ENCODE results near the gene MAPK6.
A peak's percentile ranks its signal among the peaks of the same experiment; 100 is the strongest.
"Not testable (repeated sequence)": the region's sequence is repeated elsewhere in the genome, so short reads cannot be mapped to it uniquely, and the experiment has no call there.

Gene MAPK6

DNA sequence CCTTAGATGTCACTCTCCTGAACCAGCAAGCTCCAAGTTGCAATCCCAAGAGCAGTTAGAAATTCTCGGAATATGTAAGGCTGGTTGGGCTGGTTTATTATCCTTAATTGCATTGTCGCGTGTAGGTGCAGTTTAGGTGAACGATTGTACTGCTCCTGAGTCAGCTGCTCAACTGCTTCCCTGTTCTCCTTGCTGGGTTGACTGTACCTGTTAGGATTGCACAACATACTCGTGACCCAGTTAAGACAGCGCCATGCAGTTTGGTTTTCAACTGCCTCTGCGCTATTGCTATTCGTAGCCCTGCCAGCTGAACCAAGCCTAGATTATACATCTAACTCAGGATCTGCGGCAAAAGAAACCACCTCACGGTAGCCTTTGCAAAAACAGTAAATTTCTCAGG lies 52.6 kb downstream of the MAPK6 start:
- no peak overlapping the region for H3K4me3 Mint-ChIP-seq
- peaks cover 14% of the 10 kb centered on the region for H3K4me1 Mint-ChIP-seq (ENCODE audit: low read depth)
- peaks cover 6% of the 10 kb centered on the region for H3K36me3 Mint-ChIP-seq (ENCODE audit: low read depth)
- no peaks in the 10 kb centered on the region for H3K9me3 Mint-ChIP-seq
- H3K27me3 Mint-ChIP-seq (ENCODE audit: low read depth) = no peaks in the 10 kb centered on the region
- no peak overlapping the region for H3K27ac Mint-ChIP-seq
- DNase-seq (ENCODE audit: low spot score) = no peak

DNA sequence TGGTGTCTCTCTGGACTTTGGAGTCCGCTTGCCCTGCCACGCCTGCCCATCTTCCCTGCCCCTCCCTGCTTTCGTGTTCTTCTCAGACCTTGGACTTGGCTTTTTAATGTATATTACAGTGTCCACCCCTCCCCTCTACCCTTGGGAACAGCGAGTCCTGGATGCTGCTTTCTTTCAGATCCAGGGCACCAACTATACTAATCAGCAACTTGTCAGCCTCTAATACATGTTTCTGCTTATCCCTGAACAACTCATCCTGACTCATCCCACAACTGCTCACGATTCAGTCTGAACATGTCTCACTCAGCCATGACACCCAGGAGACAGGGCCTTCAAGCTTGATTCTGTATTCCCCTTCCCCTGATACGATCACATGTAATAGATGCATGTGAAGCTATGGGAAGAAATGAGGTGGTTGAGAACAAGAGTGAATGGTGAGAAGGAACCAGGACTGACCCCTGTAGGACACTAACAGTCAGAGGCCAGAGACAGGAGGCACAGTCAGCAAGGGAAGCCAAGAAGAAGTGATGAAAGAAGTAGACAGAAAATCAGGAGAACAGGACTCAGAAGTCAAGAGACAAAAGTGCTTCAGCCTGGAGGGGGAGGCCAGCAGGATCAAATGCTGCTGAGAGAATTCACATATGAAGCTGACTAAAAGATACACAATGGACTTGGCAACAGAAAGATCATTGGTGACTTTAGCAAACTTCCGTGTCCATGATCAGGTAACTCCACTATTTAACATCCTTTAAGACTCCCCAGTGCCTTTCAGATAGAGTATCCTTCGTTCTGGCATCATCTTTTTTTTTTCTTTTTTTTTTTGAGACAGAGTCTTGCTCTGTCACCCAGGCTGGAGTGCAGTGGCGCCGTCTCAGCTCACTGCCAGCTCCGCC lies 58.1 kb downstream of the MAPK6 start:
- peak; percentile 19 for DNase-seq (ENCODE audit: low spot score)
- H3K4me3 Mint-ChIP-seq = no peak overlapping the region
- no peaks in the 10 kb centered on the region for H3K27me3 Mint-ChIP-seq (ENCODE audit: low read depth)
- no peak overlapping the region for H3K27ac Mint-ChIP-seq
- no peaks in the 10 kb centered on the region for H3K36me3 Mint-ChIP-seq (ENCODE audit: low read depth)
- H3K4me1 Mint-ChIP-seq (ENCODE audit: low read depth) = peaks cover 27% of the 10 kb centered on the region
- H3K9me3 Mint-ChIP-seq = no peaks in the 10 kb centered on the region

DNA sequence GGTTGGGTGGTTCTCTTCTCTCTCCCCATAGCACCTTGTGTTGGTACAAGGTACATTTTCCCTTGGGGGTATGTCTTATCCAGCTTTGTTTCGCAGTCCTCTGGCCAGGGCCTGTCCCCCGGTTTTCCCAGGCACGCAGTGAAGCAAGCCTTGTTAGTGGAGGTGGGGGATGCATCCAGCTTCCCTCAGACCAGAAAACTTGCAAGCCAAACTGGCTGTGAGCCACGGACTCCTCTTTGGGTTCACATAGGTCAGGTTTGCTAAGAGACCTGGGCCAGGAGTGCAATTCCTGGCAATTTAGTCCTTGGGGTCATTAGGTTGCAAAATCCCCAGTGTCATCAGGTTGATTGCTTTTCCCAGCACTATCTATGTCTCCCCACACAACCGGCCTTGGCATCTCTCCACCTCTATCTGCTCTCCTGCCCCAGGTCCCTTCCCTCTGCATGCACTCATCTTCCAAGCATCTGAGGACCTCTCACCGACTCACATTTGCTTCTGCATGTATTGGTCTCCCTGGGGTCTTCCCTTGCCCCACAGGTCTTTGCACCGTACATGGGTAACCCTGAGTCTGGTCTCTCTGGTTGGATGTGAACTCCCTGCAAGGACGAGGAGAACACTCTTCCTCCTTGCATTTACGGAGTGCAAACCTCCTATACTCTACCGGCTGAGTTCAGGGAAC lies 59.3 kb downstream of the MAPK6 start:
- H3K36me3 Mint-ChIP-seq (ENCODE audit: low read depth) = no peaks in the 10 kb centered on the region
- H3K9me3 Mint-ChIP-seq = no peaks in the 10 kb centered on the region
- no peak overlapping the region for H3K27ac Mint-ChIP-seq

DNA sequence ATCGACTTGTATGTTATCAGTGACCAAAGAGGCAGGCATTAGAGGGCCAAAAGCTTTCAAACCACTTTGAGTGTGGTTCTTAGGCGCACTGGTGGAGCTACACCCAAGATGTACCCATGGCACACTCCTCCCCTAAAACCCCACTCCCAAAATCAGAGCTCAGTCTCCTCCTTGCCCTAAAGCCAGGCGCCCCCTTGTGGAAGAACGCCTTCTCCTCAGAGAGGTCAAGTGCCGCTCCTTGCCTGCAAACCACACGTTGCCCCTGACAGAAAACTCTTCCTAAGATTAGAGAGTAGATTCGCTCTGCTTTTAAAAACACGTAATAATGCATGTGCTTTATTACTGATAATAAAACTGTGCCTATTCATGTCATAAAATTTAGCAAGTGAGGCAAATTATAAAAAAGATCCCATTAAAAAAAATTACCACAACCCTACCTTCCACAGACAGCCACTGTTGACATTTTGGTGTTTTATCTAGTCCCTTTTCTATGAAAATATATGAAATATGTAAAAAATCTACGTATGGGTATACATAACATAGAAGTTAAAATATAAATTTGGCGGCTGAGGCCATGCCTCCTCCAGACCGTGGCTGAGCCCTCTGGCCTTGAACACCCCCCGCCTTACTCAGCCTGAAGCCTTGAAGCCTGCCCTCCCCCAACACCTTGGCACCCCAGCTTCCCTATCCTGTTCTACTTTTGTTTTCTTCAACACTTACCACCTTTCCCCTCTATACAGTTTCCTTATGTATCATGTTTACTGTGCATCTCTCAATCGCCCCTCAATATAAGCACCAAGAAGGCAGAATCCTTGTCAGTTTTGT lies 60.1 kb downstream of the MAPK6 start:
- peak; percentile 62 for DNase-seq (ENCODE audit: low spot score)
- H3K4me1 Mint-ChIP-seq (ENCODE audit: low read depth) = peaks cover 45% of the 10 kb centered on the region
- no peaks in the 10 kb centered on the region for H3K27me3 Mint-ChIP-seq (ENCODE audit: low read depth)
- no peak overlapping the region for H3K4me3 Mint-ChIP-seq
- H3K27ac Mint-ChIP-seq = peak overlapping the region; percentile 3
- no peaks in the 10 kb centered on the region for H3K36me3 Mint-ChIP-seq (ENCODE audit: low read depth)
- no peaks in the 10 kb centered on the region for H3K9me3 Mint-ChIP-seq

More for the DNA sequence above, 59.3 kb downstream of the MAPK6 start:
- DNase-seq (ENCODE audit: low spot score) = no peak
- no peak overlapping the region for H3K4me3 Mint-ChIP-seq
- peaks cover 39% of the 10 kb centered on the region for H3K4me1 Mint-ChIP-seq (ENCODE audit: low read depth)
- H3K27me3 Mint-ChIP-seq (ENCODE audit: low read depth) = no peaks in the 10 kb centered on the region

DNA sequence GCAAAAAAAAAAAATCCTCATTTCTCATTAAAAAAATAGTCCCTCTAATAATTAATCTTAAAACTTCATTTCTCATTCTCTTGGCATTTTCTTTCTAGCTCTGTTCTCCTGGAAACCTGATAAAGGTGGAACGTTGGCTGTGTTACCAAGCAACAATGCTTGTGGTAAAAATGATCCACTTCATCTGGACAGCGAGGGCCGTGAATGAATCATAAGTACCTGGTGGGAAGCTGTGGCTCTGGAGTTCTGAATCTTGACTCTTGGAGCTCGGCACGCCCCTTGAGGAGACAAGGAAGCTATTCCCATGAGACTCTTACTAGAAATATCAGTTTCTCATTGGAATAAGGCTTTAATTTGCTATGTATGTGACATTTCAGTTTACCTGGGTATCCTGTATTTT lies 61.0 kb downstream of the MAPK6 start:
- H3K36me3 Mint-ChIP-seq (ENCODE audit: low read depth) = no peaks in the 10 kb centered on the region

DNA sequence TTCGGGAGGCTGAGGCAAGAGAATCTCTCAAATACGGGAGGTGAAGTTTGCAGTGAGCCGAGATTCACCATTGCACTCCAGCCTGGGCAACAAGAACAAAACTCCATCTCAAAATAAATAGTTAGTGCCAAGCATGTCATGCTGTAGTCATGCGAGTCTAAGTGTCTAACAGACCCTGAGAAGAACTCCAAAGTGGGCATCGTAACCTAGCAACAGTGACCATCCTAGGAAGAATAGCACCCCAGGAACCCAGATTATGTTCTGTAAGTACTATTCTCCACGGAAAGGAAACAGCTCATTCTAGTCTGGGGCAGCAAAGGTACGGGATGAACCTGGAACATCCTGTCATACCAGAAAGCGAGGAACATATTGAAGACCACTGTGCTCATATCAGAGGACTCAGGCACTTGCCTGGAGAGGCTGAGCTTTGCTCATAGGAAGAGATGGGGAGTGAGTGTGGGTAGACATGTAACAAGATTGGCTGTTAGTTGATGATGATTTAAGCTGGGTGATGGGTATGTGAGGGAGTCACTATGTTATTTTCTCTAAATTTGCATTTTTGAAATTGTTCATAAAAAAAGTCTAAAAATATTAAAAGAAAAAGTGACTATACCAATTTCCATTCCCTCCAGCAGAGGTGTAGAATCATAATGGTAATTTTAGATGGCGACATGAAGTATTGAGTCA lies 61.8 kb downstream of the MAPK6 start:
- Mint-ChIP-seq H3K36me3 (ENCODE audit: low read depth) (no peaks in the 10 kb centered on the region), H3K27me3 (ENCODE audit: low read depth) (no peaks in the 10 kb centered on the region), H3K27ac (no peak overlapping the region), H3K9me3 (no peaks in the 10 kb centered on the region), H3K4me3 (no peak overlapping the region), H3K4me1 (ENCODE audit: low read depth) (peaks cover 45% of the 10 kb centered on the region)
- no peak for DNase-seq (ENCODE audit: low spot score)

More for the DNA sequence above, 61.0 kb downstream of the MAPK6 start:
- Mint-ChIP-seq H3K27me3 (ENCODE audit: low read depth) (no peaks in the 10 kb centered on the region), H3K27ac (no peak overlapping the region), H3K4me3 (no peak overlapping the region), H3K4me1 (ENCODE audit: low read depth) (peaks cover 45% of the 10 kb centered on the region), H3K9me3 (no peaks in the 10 kb centered on the region)
- no peak for DNase-seq (ENCODE audit: low spot score)

DNA sequence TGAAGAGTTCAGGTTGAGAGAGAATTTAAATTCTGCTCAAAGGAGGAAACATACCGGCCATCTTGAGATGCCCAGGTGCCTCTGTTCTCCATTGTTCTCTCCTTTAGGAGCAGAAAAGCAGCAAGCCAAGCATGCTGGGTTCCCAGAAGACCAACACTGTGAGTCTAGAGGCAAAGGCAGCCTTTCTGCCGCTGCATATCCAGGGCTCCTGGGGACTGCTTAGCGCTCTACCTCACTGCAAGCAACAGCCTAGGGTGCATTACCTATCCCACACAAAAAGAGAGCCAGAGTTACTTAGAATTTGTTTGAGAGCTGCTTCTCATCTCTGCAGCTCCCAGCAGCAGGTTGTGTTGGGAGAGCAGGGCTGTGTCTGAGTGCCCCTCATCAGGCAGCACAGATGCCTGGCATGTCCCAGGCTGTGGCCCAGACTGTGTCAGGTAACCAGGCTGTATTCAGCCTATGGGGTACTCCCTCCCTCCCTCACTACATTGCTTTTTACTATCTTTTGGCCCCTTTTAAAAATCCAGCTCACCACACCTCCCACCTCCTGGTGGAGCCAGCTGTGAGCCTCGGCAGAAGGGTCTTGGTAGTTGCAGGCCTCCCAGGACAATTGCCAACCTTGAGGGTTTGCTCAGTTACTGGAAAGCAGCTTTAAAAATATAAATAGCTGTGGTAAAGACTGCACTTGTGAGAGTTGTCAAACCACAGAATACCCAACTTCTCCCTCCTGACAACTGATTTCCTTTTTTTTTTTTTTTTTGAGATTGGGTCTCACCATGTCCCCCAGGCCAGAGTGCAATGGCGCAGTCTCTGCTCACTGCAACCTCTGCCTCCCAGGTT lies 63.4 kb downstream of the MAPK6 start:
- peak overlapping the region; percentile 68 for H3K27ac Mint-ChIP-seq
- peak overlapping the region; percentile 62 for H3K4me3 Mint-ChIP-seq
- no peaks in the 10 kb centered on the region for H3K9me3 Mint-ChIP-seq
- peak; percentile 10 for DNase-seq (ENCODE audit: low spot score)
- peaks cover 38% of the 10 kb centered on the region for H3K4me1 Mint-ChIP-seq (ENCODE audit: low read depth)
- H3K36me3 Mint-ChIP-seq (ENCODE audit: low read depth) = no peaks in the 10 kb centered on the region
- no peaks in the 10 kb centered on the region for H3K27me3 Mint-ChIP-seq (ENCODE audit: low read depth)

DNA sequence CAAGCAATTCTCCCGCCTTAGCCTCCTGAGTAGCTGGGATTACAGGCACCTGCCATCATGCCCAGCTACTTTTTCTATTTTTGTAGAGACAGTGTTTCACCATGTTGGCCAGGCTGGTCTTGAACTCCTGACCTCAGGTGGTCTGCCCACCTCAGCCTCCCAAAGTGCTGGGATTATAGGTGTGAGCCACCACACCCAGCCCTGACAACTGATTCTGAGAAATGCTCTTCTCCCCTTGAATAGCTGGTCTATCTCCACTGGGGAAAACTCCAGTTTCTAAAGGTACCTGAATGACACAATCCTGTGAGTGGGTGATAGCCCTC lies 64.0 kb downstream of the MAPK6 start:
- Mint-ChIP-seq H3K4me3 (peak overlapping the region; percentile 62), H3K27ac (peak overlapping the region; percentile 68), H3K4me1 (ENCODE audit: low read depth) (peaks cover 38% of the 10 kb centered on the region)
- H3K9me3 Mint-ChIP-seq; H3K27me3 Mint-ChIP-seq (ENCODE audit: low read depth); H3K36me3 Mint-ChIP-seq (ENCODE audit: low read depth); DNase-seq (ENCODE audit: low spot score): not testable (repeated sequence)

DNA sequence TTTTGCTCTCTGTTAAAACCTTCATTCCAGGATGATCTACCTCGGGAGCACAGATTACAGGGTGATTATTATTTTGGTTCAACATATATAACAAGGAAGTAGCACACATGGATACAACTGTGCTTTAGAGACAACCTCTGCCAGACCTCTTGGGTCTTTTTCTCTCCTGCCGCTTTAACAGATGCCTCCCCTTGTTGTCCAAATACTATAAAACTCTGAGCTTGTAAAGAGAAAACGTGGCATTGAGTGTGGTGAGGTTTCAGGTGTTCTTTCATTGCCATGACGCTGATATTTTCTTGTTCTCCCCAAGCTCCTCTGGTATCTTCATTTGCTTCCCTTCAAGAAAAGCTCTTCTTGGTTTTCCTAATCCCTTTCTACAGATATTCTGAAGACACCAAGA lies 64.6 kb downstream of the MAPK6 start:
- peak overlapping the region; percentile 62 for H3K4me3 Mint-ChIP-seq
- peak overlapping the region; percentile 37 for H3K27ac Mint-ChIP-seq
- H3K4me1 Mint-ChIP-seq (ENCODE audit: low read depth) = peaks cover 36% of the 10 kb centered on the region
- no peaks in the 10 kb centered on the region for H3K27me3 Mint-ChIP-seq (ENCODE audit: low read depth)
- no peaks in the 10 kb centered on the region for H3K9me3 Mint-ChIP-seq
- no peaks in the 10 kb centered on the region for H3K36me3 Mint-ChIP-seq (ENCODE audit: low read depth)
- no peak for DNase-seq (ENCODE audit: low spot score)

DNA sequence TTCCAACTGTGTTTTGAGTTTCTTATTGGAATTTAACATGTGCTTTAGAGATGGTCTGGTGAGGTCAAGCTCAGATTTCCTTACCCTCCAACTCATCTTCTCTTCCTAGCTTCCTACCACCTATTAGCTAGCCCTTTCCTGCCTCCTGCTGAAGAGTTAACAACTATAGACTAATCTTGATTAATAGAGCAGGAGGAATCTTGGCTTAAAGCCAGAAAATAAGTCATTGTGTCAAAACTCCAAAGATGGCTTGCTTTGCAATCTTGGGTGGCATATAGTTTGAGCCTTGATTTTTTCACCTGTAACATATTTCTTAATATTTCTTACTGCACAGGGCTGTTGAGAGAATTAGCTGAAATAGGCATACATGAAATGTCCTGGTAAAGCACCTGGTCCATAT lies 66.3 kb downstream of the MAPK6 start:
- peaks cover 6% of the 10 kb centered on the region for H3K36me3 Mint-ChIP-seq (ENCODE audit: low read depth)
- H3K27ac Mint-ChIP-seq = no peak overlapping the region
- no peak for DNase-seq (ENCODE audit: low spot score)
- H3K4me3 Mint-ChIP-seq = no peak overlapping the region
- peaks cover 24% of the 10 kb centered on the region for H3K4me1 Mint-ChIP-seq (ENCODE audit: low read depth)
- H3K27me3 Mint-ChIP-seq (ENCODE audit: low read depth) = peaks cover 5% of the 10 kb centered on the region
- peaks cover 13% of the 10 kb centered on the region for H3K9me3 Mint-ChIP-seq

DNA sequence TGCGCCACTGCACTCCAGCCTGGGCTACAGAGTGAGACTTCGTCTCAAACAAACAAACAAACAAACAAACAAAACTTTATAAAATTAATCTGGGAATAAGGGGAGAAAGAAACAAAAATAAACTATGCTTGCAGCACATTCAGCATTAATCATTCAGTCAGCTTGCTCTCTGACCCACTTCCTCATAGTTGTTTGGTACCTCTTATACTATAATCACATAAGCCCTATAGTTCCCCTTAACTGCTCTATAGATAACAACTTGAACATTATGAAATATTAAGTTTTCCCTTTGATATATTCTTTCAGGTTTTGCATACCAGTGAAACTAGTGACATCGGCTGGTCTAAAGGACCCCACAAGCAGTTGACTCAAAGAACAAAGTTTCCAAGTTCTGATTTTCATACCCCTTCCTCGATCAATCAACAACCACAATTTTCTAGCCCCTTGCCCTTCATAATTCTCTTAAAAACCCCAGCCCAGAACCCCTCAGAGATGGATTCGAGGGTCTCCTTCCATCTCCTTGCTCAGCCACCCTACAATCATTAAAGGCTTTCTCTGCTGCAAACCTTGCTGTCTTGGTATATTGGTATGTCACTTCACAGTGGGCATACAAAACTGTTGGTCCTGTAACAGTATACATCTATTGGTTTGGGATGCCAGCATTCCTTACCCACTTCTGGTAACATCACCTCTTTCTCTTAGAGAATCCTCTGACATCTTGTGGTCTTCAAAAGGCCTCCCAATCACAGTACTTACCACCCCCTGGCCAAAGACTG lies 67.2 kb downstream of the MAPK6 start:
- peaks cover 5% of the 10 kb centered on the region for H3K27me3 Mint-ChIP-seq (ENCODE audit: low read depth)
- no peak for DNase-seq (ENCODE audit: low spot score)
- H3K4me1 Mint-ChIP-seq (ENCODE audit: low read depth) = peaks cover 20% of the 10 kb centered on the region
- peaks cover 18% of the 10 kb centered on the region for H3K9me3 Mint-ChIP-seq
- H3K27ac Mint-ChIP-seq = no peak overlapping the region
- H3K36me3 Mint-ChIP-seq (ENCODE audit: low read depth) = peaks cover 6% of the 10 kb centered on the region
- H3K4me3 Mint-ChIP-seq = no peak overlapping the region

DNA sequence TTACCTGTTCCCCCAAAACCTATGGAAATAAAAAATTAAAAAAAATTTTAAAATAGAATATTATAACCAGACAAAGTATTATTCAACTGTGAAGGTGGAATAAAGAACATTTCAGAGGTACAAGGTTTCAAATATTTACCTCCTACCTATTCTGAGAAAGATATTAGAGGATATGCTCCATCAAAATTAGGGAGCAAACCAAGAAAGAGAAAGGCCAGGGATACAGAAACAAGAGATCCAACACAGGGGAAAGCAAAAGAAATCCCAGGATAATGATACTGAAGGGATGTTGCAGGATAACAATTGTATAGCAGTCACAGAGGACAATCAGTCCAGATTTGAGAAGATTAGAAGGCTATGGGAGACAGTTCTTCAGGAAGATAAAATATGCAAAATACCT lies 71.2 kb downstream of the MAPK6 start:
- no peak overlapping the region for H3K27ac Mint-ChIP-seq
- peaks cover 5% of the 10 kb centered on the region for H3K27me3 Mint-ChIP-seq (ENCODE audit: low read depth)
- H3K4me3 Mint-ChIP-seq = no peak overlapping the region
- no peak for DNase-seq (ENCODE audit: low spot score)
- H3K9me3 Mint-ChIP-seq = peaks cover 18% of the 10 kb centered on the region
- H3K36me3 Mint-ChIP-seq (ENCODE audit: low read depth) = peaks cover 6% of the 10 kb centered on the region
- no peaks in the 10 kb centered on the region for H3K4me1 Mint-ChIP-seq (ENCODE audit: low read depth)

Measured in T-helper 2 cell treated with Interferon-gamma antibody and Interleukin-4, amounts not matched to agents 5 μg/mL and 100 μg/mL, for 36 hours (primary cell).